H1 (cell line): ENCODE measurements around the gene SLC6A3. TPM values are rescaled to one million over a fixed set of nuclear protein-coding genes. Genes with fewer than 3 reads are reported as not detected.

Experiments
- FOSL1 ChIP-seq: IDR thresholded peaks from 2 replicates; pipeline ENCODE4 v1.6.1; 2011; ENCODE audit warnings: mild to moderate bottlenecking, low read depth, low read length, moderate library complexity; ENCODE audit not compliant: insufficient read depth
- NANOG ChIP-seq: IDR thresholded peaks from 2 replicates; pipeline ENCODE4 v1.6.1; 2011; ENCODE audit warnings: low read length, low read depth, mild to moderate bottlenecking, inconsistent platforms; ENCODE audit not compliant: insufficient read depth, poor library complexity, severe bottlenecking
- RNF2 ChIP-seq: fragments of 200-900, 300-1000 bp; sonication (generic); IDR thresholded peaks from 2 replicates; pipeline ENCODE4 v1.7.1; 2016; ENCODE audit warnings: borderline replicate concordance, low read depth, mild to moderate bottlenecking, antibody characterized with exemption, low read length; ENCODE audit not compliant: poor library complexity, severe bottlenecking; ENCODE audit errors: missing control alignments
- polyA plus RNA-seq, 7 experiments: library from polyadenylated mRNA; depleted of rRNA in 3 of 7; stranded (reverse) in 5 of 7; unstranded in 2 of 7; fragments of >200 nt in 5 of 7; fragments of 200-250 nt in 2 of 7; gene quantifications; 1 replicate in 5 of 7; 2 replicates in 1 of 7; 4 replicates in 1 of 7; pipeline versions ENCODE4 v1.2.1 to v1.2.3, GENCODE V29; 2011 to 2013; ENCODE audit warnings: missing spikeins in 2 of 7, mixed read lengths in 2 of 7
- total RNA-seq: library from RNA; stranded (reverse); fragmentation: NEBNext Ultra II Directional; extraction: Animal tissue kit (Norgen Biotek cat#: 25700); gene quantifications from 2 replicates; pipeline ENCODE4 v1.2.1, GENCODE V29; 2021
- TF ChIP-seq, protein P1 (sequence below): fragments of 300-600 bp; sonication (generic); IDR thresholded peaks from 2 replicates; pipeline ENCODE4 v1.7.1; 2012; ENCODE audit warnings: low read length, moderate library complexity, mild to moderate bottlenecking, inconsistent platforms; ENCODE audit not compliant: insufficient replicate concordance

The SLC6A3 gene
- total and polyA plus RNA-seq, 2 of the 8 experiments (the other 6 are each of a cell fraction or from before 2014, with no cell fraction given): 0.48 to 0.91 TPM

DNA sequence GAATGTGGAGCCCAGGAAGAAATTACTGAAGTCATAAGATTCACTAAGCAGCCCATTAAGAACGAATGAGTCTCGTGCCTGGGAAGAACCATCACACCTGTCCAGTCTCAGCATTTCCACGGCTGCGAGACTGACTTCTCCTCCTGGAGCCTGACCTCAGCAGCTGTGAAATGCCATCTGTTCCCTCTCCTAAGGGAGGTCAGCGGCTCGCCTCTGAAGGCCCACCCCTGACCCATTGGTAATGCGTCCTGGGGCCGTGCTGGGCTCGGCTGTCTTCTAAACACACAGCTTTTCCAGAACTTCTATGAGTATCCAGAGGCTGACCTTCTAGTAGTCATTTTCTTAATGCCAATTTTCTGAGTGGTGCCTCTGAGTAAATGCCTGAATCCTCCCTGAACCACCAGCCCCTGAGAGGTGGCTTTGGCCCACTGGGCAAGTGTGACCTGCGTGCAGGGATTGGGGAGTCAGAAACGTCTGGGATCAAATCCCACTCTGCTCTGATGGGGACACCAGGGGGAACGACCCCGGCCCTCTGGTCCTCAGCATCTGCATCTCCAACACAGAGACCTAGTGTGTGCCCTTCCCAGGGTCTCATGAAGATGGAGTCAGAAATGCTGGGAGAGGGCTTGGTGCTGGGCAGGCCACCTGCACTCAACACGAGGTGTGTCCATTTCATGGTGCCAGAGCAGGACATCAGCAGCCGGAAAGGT, 5.7 kb downstream of the SLC6A3 start (continued):
- TF ChIP-seq, protein P1, sequence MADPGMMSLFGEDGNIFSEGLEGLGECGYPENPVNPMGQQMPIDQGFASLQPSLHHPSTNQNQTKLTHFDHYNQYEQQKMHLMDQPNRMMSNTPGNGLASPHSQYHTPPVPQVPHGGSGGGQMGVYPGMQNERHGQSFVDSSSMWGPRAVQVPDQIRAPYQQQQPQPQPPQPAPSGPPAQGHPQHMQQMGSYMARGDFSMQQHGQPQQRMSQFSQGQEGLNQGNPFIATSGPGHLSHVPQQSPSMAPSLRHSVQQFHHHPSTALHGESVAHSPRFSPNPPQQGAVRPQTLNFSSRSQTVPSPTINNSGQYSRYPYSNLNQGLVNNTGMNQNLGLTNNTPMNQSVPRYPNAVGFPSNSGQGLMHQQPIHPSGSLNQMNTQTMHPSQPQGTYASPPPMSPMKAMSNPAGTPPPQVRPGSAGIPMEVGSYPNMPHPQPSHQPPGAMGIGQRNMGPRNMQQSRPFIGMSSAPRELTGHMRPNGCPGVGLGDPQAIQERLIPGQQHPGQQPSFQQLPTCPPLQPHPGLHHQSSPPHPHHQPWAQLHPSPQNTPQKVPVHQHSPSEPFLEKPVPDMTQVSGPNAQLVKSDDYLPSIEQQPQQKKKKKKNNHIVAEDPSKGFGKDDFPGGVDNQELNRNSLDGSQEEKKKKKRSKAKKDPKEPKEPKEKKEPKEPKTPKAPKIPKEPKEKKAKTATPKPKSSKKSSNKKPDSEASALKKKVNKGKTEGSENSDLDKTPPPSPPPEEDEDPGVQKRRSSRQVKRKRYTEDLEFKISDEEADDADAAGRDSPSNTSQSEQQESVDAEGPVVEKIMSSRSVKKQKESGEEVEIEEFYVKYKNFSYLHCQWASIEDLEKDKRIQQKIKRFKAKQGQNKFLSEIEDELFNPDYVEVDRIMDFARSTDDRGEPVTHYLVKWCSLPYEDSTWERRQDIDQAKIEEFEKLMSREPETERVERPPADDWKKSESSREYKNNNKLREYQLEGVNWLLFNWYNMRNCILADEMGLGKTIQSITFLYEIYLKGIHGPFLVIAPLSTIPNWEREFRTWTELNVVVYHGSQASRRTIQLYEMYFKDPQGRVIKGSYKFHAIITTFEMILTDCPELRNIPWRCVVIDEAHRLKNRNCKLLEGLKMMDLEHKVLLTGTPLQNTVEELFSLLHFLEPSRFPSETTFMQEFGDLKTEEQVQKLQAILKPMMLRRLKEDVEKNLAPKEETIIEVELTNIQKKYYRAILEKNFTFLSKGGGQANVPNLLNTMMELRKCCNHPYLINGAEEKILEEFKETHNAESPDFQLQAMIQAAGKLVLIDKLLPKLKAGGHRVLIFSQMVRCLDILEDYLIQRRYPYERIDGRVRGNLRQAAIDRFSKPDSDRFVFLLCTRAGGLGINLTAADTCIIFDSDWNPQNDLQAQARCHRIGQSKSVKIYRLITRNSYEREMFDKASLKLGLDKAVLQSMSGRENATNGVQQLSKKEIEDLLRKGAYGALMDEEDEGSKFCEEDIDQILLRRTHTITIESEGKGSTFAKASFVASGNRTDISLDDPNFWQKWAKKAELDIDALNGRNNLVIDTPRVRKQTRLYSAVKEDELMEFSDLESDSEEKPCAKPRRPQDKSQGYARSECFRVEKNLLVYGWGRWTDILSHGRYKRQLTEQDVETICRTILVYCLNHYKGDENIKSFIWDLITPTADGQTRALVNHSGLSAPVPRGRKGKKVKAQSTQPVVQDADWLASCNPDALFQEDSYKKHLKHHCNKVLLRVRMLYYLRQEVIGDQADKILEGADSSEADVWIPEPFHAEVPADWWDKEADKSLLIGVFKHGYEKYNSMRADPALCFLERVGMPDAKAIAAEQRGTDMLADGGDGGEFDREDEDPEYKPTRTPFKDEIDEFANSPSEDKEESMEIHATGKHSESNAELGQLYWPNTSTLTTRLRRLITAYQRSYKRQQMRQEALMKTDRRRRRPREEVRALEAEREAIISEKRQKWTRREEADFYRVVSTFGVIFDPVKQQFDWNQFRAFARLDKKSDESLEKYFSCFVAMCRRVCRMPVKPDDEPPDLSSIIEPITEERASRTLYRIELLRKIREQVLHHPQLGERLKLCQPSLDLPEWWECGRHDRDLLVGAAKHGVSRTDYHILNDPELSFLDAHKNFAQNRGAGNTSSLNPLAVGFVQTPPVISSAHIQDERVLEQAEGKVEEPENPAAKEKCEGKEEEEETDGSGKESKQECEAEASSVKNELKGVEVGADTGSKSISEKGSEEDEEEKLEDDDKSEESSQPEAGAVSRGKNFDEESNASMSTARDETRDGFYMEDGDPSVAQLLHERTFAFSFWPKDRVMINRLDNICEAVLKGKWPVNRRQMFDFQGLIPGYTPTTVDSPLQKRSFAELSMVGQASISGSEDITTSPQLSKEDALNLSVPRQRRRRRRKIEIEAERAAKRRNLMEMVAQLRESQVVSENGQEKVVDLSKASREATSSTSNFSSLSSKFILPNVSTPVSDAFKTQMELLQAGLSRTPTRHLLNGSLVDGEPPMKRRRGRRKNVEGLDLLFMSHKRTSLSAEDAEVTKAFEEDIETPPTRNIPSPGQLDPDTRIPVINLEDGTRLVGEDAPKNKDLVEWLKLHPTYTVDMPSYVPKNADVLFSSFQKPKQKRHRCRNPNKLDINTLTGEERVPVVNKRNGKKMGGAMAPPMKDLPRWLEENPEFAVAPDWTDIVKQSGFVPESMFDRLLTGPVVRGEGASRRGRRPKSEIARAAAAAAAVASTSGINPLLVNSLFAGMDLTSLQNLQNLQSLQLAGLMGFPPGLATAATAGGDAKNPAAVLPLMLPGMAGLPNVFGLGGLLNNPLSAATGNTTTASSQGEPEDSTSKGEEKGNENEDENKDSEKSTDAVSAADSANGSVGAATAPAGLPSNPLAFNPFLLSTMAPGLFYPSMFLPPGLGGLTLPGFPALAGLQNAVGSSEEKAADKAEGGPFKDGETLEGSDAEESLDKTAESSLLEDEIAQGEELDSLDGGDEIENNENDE: no peak
- TF ChIP-seq RNF2 (no peak), FOSL1 (no peak), NANOG (no peak)
